HFF-Myc (cell line): ENCODE results near the gene MELTF.

ENCODE experiments used
- DNase-seq: peaks from one replicate; pipeline ENCODE4 v3.0.0-alpha.2; 2011; ENCODE audit warnings: low read depth; ENCODE audit errors: extremely low read depth
- H3K4me3 ChIP-seq: replicated peaks from 2 replicates; pipeline ENCODE4 v1.5.1; 2011; ENCODE audit warnings: low read depth, mild to moderate bottlenecking, control low read depth, low read length
- CTCF ChIP-seq: IDR thresholded peaks from 2 replicates; pipeline ENCODE4 v1.5.1; 2012; ENCODE audit warnings: mild to moderate bottlenecking, low read depth, low read length, control low read depth; ENCODE audit errors: missing control alignments

MELTF gene

DNA sequence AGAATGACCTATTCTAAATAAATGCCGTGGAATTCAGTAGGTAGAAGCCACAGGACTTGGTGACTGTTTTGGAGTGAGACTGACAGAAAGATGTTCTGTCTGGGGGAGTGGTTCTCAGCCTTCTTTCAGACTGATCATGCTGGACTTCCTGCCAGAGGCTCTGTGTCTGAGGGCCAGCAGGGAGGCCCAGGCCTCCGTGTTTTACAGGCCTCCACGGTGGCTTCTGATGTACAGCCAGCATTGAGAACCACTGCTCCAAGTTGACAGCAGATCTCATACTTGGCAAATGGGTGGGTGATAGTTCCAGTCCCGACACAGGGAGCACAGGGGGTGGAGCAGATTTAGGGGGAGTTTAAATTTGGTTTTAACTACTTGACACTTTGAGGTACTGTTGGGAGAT is 54.3 kb downstream of the MELTF start:
- TF ChIP-seq CTCF = no peak
- no peak overlapping the region for H3K4me3 ChIP-seq

DNA sequence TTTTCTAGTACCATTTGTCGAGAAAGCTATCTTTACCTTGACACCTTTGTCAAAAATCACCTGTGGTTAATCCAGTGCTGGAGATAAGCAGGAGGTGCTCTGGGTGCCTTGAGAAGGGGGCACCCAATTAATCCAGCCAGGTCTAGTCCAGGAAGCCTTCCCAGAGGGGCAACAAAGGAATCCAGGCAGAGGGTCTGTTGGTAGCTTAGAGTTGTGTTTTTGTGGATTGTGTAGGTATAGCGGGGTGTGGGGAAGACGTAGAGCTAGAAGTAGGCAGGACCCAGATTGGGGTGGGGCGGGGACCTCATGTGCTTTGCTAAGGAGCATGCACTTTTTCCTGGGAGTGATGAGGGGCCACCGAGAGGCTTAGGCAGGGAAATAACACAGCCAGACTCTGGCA is 55.0 kb downstream of the MELTF start:
- H3K4me3 ChIP-seq = no peak overlapping the region
- TF ChIP-seq CTCF = no peak
- DNase-seq = no peak

More for the DNA sequence above, 54.3 kb downstream of the MELTF start:
- no peak for DNase-seq

- H3K4me3 ChIP-seq = no peak overlapping the region
- TF ChIP-seq CTCF = no peak
- DNase-seq = no peak
Observed at GRCh38 chr3:196971094-196971698, 58.4 kb downstream of the MELTF start.

DNA sequence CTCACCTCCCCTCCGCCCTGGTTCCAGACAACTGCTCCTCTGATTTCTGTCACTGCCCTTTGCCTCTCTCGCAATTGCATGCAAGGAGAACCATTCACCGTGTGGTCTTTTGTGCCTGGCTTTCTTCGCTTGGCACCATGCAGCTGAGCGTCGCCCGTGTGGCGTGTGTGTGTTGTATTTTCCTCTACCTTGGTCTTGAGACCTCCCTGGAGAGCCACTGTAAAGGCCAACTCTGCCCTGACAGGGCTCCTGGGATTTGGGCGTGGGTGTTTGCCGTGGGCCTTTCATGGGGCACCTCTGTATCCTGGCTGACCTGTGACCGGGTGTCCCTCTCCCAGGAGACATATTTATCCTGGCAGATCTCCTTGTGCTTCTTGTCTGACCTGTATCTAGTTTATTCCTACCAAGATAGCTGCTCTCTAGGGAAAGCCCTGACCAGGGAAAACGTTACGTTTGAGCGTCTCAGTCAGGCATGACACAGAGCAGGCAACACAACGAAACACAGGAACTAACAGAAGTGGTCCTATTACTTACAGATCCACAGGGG is 59.0 kb downstream of the MELTF start:
- H3K4me3 ChIP-seq = no peak overlapping the region
- no peak for DNase-seq
- no peak for TF ChIP-seq CTCF

GRCh38 chr3:196969660-196970546 is 59.7 kb downstream of the MELTF start:
- TF ChIP-seq CTCF = peak; percentile 19
- DNase-seq = no peak
- H3K4me3 ChIP-seq = peak overlapping the region; percentile 54

- TF ChIP-seq CTCF = no peak
- H3K4me3 ChIP-seq = peak overlapping the region; percentile 54
- DNase-seq = no peak
Observed at GRCh38 chr3:196969134-196969659, 60.4 kb downstream of the MELTF start.
